ENCODE results near the gene BRD7.

Gene BRD7

GRCh38 chr16:50303041-50303604 is 65.7 kb downstream of the BRD7 start:
- TF ChIP-seq CTCF (IDR thresholded peaks at IDR 0.05; ENCODE audit: low read length, missing control alignments), result no peak
- H3K4me3 ChIP-seq (replicated peaks; ENCODE audit: low read depth, low read length), result no peak overlapping the region
- no peak for DNase-seq (ENCODE audit: low read depth)

GRCh38 chr16:50302472-50303005 is 66.2 kb downstream of the BRD7 start:
- H3K4me3 ChIP-seq (replicated peaks; ENCODE audit: low read depth, low read length), result no peak overlapping the region
- DNase-seq (ENCODE audit: low read depth), result no peak
- TF ChIP-seq CTCF (IDR thresholded peaks at IDR 0.05; ENCODE audit: low read length, missing control alignments), result no peak

- no peak for TF ChIP-seq CTCF (IDR thresholded peaks at IDR 0.05; ENCODE audit: low read length, missing control alignments)
- DNase-seq (ENCODE audit: low read depth), result peak; percentile 55
- no peak overlapping the region for H3K4me3 ChIP-seq (replicated peaks; ENCODE audit: low read depth, low read length)
Observed at GRCh38 chr16:50301626-50302471, 66.9 kb downstream of the BRD7 start.

- DNase-seq (ENCODE audit: low read depth), result peak; percentile 19
- H3K4me3 ChIP-seq (replicated peaks; ENCODE audit: low read depth, low read length), result no peak overlapping the region
- no peak for TF ChIP-seq CTCF (IDR thresholded peaks at IDR 0.05; ENCODE audit: low read length, missing control alignments)
Observed at GRCh38 chr16:50300942-50301625, 67.7 kb downstream of the BRD7 start.

- H3K4me3 ChIP-seq (replicated peaks; ENCODE audit: low read depth, low read length), result no peak overlapping the region
- DNase-seq (ENCODE audit: low read depth), result no peak
- no peak for TF ChIP-seq CTCF (IDR thresholded peaks at IDR 0.05; ENCODE audit: low read length, missing control alignments)
Observed at GRCh38 chr16:50299508-50300105, 69.2 kb downstream of the BRD7 start.

GRCh38 chr16:50298591-50299507 is 69.9 kb downstream of the BRD7 start:
- DNase-seq (ENCODE audit: low read depth), result no peak
- TF ChIP-seq CTCF (IDR thresholded peaks at IDR 0.05; ENCODE audit: low read length, missing control alignments), result no peak
- H3K4me3 ChIP-seq (replicated peaks; ENCODE audit: low read depth, low read length), result no peak overlapping the region

All from fibroblast of pulmonary artery (primary cell).